DOHH2 (cell line): Measurements from ENCODE around the gene LCN10.

Experiments
- H3F3A ChIP-seq: fragments of 200-600 bp; sonication (generic), shearing (Covaris generic); 2 replicates; pipeline ENCODE4 v1.6.0; 2016; ENCODE audit warnings: antibody characterized with exemption, mild to moderate bottlenecking; ENCODE audit not compliant: control insufficient read depth, insufficient read depth
- H3K27ac ChIP-seq: fragments of 200-600 bp; sonication (generic); 2 replicates; pipeline ENCODE4 v1.5.1; 2014; ENCODE audit warnings: low read depth, mild to moderate bottlenecking, low read length, moderate library complexity
- H3K27me3 ChIP-seq: fragments of 200-600 bp; sonication (generic); 2 replicates; pipeline ENCODE4 v1.6.1; 2014; ENCODE audit warnings: mild to moderate bottlenecking, low read length, mixed read lengths; ENCODE audit not compliant: control insufficient read depth
- H3K36me3 ChIP-seq: fragments of 200-600 bp; sonication (generic); 2 replicates; pipeline ENCODE4 v1.6.1; 2014; ENCODE audit warnings: mild to moderate bottlenecking, low read length, moderate library complexity, mixed read lengths; ENCODE audit not compliant: control insufficient read depth
- H3K4me1 ChIP-seq: fragments of 200-600 bp; sonication (generic); 2 replicates; pipeline ENCODE4 v1.6.1; 2014; ENCODE audit warnings: mild to moderate bottlenecking, low read length, mixed read lengths; ENCODE audit not compliant: control insufficient read depth
- H3K4me2 ChIP-seq: fragments of 200-600 bp; sonication (generic); 2 replicates; pipeline ENCODE4 v1.6.0; 2014; ENCODE audit warnings: mild to moderate bottlenecking, low read length, moderate library complexity
- H3K4me3 ChIP-seq: fragments of 200-600 bp; sonication (generic); 2 replicates; pipeline ENCODE4 v1.5.1; 2014; ENCODE audit warnings: mild to moderate bottlenecking, low read length, mixed read lengths
- H3K79me2 ChIP-seq: fragments of 200-600 bp; sonication (generic); 2 replicates; pipeline ENCODE4 v1.6.1; 2014; ENCODE audit warnings: mild to moderate bottlenecking, low read length, mixed read lengths; ENCODE audit not compliant: control insufficient read depth
- H3K9me2 ChIP-seq: fragments of 200-600 bp; sonication (generic); replicated peaks from 2 replicates; pipeline ENCODE4 v1.6.1; 2014; ENCODE audit warnings: mild to moderate bottlenecking, low read length, mixed read lengths; ENCODE audit not compliant: control insufficient read depth
- H3K9me3 ChIP-seq: fragments of 200-600 bp; sonication (generic); 2 replicates; pipeline ENCODE4 v1.6.1; 2014; ENCODE audit warnings: antibody characterized with exemption, low read length, mixed read lengths; ENCODE audit not compliant: control insufficient read depth, insufficient read depth
- H4K20me1 ChIP-seq: fragments of 200-600 bp; sonication (generic); 2 replicates; pipeline ENCODE4 v1.6.0; 2014; ENCODE audit warnings: low read depth, mild to moderate bottlenecking, antibody characterized with exemption, low read length, moderate library complexity; ENCODE audit not compliant: control insufficient read depth, insufficient read depth
- CTCF ChIP-seq: fragments of 200-600 bp; sonication (generic); IDR thresholded peaks from one replicate; pipeline ENCODE4 v1.5.1; 2014; ENCODE audit warnings: antibody characterized with exemption, mild to moderate bottlenecking, low read depth, low read length; ENCODE audit not compliant: poor library complexity, severe bottlenecking
- EZH2phosphoT487 ChIP-seq: fragments of 200-600 bp; sonication (generic); IDR thresholded peaks from 2 replicates; pipeline ENCODE4 v1.6.1; 2017; ENCODE audit warnings: borderline replicate concordance, mild to moderate bottlenecking, antibody characterized with exemption, low read length, moderate library complexity, mixed read lengths

The LCN10 gene

GRCh38 chr9:136740491-136740890, 2.2 kb downstream of the LCN10 start:
- peaks cover 45% of the 10 kb centered on the region for H3K27me3 ChIP-seq

GRCh38 chr9:136740069-136740468, 2.7 kb downstream of the LCN10 start:
- no peaks in the 10 kb centered on the region for H4K20me1 ChIP-seq
- no peak overlapping the region for H3K4me2 ChIP-seq
- H3K9me3 ChIP-seq, result no peaks in the 10 kb centered on the region
- peaks cover 24% of the 10 kb centered on the region for H3K4me1 ChIP-seq
- H3K4me3 ChIP-seq, result no peak overlapping the region
- H3K27ac ChIP-seq, result no peak overlapping the region
- no peaks in the 10 kb centered on the region for H3K9me2 ChIP-seq
- peaks cover 45% of the 10 kb centered on the region for H3K27me3 ChIP-seq
- H3K36me3 ChIP-seq, result no peaks in the 10 kb centered on the region
- no peaks in the 10 kb centered on the region for H3F3A ChIP-seq
- no peak for TF ChIP-seq CTCF
- no peak for TF ChIP-seq EZH2phosphoT487
- H3K79me2 ChIP-seq, result no peaks in the 10 kb centered on the region

More at GRCh38 chr9:136740491-136740890, 2.2 kb downstream of the LCN10 start:
- no peak overlapping the region for H3K27ac ChIP-seq
- no peaks in the 10 kb centered on the region for H3K36me3 ChIP-seq
- TF ChIP-seq EZH2phosphoT487, result no peak
- no peak for TF ChIP-seq CTCF
- no peaks in the 10 kb centered on the region for H3F3A ChIP-seq
- H4K20me1 ChIP-seq, result no peaks in the 10 kb centered on the region
- no peak overlapping the region; the same call in 1 of the 2 replicates for H3K4me3 ChIP-seq
- H3K79me2 ChIP-seq, result no peaks in the 10 kb centered on the region
- peaks cover 24% of the 10 kb centered on the region for H3K4me1 ChIP-seq
- H3K4me2 ChIP-seq, result no peak overlapping the region
- H3K9me2 ChIP-seq, result no peaks in the 10 kb centered on the region
- no peaks in the 10 kb centered on the region for H3K9me3 ChIP-seq

DNA sequence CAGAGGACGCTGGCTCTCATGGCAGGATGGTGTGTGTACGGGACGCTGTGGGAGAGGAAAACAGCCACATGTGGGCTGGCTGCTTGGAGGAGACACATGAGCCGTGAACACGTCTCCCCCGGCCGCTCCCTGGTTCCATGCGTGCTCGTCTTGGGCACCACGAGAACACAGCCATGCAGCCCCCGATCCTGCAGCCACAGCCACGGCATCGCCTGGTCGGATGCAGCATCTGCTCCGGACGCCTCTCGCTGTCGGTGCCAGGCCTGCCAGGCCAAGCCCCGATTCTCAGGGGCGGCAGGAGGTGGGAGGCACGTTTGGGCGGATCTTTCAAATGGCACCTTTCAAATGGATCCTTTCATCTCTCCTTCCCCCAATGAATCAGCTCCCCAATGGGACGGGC, 3.2 kb downstream of the LCN10 start:
- H3K27me3 ChIP-seq, result peaks cover 41% of the 10 kb centered on the region
- no peaks in the 10 kb centered on the region for H3K9me3 ChIP-seq
- H3K79me2 ChIP-seq, result no peaks in the 10 kb centered on the region
- no peaks in the 10 kb centered on the region for H3F3A ChIP-seq
- no peaks in the 10 kb centered on the region for H3K9me2 ChIP-seq
- H3K36me3 ChIP-seq, result no peaks in the 10 kb centered on the region
- H3K4me1 ChIP-seq, result peaks cover 24% of the 10 kb centered on the region
- H3K4me2 ChIP-seq, result no peak overlapping the region
- H4K20me1 ChIP-seq, result no peaks in the 10 kb centered on the region
- TF ChIP-seq CTCF (no peak), EZH2phosphoT487 (no peak)
- H3K27ac ChIP-seq, result no peak overlapping the region
- H3K4me3 ChIP-seq, result no peak overlapping the region

GRCh38 chr9:136738960-136739359, 3.8 kb downstream of the LCN10 start:
- Histone ChIP-seq H4K20me1 (no peaks in the 10 kb centered on the region), H3K27me3 (peaks cover 41% of the 10 kb centered on the region), H3K36me3 (no peaks in the 10 kb centered on the region), H3K4me2 (no peak overlapping the region), H3K4me3 (no peak overlapping the region), H3K4me1 (peaks cover 24% of the 10 kb centered on the region), H3K9me3 (no peaks in the 10 kb centered on the region), H3F3A (no peaks in the 10 kb centered on the region), H3K9me2 (no peaks in the 10 kb centered on the region), H3K79me2 (no peaks in the 10 kb centered on the region), H3K27ac (no peak overlapping the region)
- no peak for TF ChIP-seq EZH2phosphoT487
- TF ChIP-seq CTCF, result no peak
